Hematopoietic multipotent progenitor cell treated with erythropoietin and hydrocortisone succinate and interleukin-3 and kit ligand, for 8 days (in vitro differentiated cells): ENCODE data around the gene FAM168A.

Experiments used
- DNase-seq: peaks from one replicate; pipeline ENCODE4 v3.0.0-alpha.2; 2015

Gene FAM168A

DNA sequence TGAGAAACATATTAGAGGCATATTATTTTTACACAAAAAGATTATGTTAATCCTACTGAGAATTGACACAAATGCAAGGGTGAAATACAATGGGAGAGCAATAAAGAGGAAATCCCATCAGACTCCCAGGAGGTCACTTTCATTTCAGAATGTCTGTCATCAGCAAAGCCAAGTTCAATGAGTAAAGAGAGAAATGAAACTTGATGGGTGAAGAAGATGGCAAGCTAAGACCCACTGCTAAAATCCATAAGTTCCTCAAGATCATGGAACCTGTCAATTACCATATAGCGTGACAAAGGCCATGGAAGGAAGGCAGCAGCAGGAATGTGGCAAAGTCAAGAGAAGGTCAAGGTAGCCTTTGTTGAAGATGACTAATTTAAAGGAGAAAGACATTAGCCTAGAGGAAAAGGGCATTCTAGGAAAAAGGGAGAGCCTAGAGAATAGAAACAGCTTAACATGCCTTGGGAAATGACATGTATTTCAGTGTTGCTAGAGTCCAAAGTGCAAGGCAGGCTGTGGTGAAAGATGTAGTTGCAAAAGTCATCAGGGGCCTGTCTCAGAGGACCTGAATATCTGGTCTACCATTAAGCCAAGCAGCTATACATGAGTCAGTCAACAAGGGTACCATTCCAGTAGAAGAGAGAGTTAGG is 43.1 kb downstream of the FAM168A start:
- DNase-seq, result no peak

DNA sequence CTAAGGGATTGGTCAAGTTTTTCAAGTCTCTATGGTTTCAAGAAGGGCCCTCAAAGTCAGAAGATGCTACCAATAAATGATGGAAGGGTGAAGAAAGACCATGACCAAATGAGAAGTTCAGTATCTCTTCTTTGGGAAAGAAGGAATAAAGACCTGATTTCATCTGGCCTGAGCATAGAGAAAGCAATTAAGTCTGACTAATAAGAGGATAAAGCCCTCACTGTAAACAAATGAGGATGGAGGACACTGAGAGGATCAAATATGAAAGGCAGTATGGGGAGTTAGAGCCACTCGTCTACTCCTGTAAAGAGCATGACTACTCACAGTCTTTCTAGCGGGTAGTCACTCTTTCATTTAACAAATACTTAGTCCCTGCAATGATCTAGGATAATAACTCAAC is 44.6 kb downstream of the FAM168A start:
- no peak for DNase-seq

DNA sequence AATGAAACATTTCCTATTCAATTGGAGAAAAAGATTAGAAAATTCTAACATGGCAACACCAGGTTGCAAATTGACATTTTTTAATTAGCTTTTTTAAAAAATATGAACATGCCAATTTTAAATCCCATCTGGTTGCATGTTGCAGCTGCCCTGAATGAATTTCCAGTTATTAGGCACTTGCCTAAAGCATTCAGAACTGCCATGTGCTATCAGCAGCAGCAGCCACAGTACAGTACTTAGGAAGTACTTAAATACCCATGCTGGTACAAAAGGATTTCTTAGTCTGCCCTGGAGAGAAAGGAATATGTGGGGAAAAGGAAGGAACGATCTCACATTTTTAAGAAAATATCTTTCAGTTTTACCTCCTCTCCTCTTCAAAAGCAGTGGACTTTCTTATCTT is 46.2 kb downstream of the FAM168A start:
- no peak for DNase-seq

GRCh38 chr11:73549376-73549775 is 48.5 kb downstream of the FAM168A start:
- DNase-seq, result no peak

DNA sequence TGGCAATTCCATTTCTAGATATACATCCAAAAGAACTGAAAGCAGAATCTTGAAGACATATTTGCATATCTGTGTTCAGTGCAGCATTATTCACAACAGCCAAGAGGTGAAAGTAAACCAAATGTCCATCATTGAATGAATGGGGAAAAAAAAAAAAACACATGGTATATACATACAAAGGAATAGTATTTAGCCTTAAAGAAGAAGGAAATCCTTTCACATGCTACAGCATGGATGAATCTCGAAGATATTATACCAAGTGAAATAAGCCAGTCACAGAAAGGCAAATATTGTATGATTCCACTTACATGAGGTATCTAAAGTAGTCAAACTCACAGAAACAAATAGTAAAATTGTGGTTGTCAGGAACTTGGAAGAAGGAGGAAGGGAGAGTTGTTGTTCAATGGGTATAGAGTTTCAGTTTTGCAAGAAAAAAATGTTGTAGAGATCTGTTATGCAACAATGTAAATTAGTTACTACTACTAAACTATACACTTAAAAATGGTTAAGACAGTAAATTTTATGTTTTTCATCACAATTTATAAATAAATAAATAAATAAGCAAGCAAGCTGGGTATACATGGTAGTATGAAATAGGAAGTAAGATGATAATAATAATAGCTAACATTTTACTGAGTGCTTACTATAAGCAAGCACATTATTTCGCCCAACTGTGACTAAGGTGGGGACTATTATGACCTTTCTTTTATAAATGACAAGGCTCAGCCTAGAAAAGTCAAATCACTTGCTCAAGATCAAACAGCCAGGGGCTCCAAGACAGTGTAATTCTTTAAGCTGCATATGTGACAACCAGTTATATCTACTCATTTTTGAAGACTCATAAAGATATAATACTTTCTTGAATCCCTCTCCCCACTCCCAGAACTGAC is 50.0 kb downstream of the FAM168A start:
- no peak for DNase-seq

- DNase-seq, result no peak
These were observed 55.7 kb downstream of the FAM168A start for GRCh38 chr11:73542175-73542574.

DNA sequence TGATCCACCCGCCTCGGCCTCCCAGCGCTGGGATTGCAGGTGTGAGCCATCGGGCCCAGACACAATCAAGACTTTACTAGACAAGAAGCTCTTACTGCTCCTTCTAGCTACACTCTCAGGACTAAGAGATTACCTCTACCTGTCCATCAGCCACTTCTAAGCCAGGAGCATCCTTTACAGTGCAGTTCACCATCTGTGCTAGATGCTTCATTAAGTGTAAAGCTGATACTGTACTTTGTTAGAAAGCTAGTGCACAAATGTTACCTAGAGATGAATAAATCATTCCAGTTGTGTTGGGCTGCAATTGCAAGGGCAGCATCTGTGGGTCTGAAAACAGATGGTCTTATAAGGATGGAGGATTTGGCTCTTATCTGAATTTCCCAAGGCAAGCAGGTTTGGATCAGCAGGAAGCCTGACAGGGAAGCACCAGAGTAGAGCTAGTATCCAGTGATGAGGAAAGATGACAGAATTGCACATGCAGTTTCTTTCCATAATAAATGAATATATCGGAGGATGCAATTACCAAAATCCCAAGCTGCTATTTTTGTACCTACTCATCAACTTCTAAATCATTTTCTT is 58.3 kb downstream of the FAM168A start:
- no peak for DNase-seq

- DNase-seq, result peak; percentile 17
These were observed 59.5 kb downstream of the FAM168A start for GRCh38 chr11:73538381-73538872.

- DNase-seq, result no peak
These were observed 59.9 kb downstream of the FAM168A start for GRCh38 chr11:73537969-73538368.

DNA sequence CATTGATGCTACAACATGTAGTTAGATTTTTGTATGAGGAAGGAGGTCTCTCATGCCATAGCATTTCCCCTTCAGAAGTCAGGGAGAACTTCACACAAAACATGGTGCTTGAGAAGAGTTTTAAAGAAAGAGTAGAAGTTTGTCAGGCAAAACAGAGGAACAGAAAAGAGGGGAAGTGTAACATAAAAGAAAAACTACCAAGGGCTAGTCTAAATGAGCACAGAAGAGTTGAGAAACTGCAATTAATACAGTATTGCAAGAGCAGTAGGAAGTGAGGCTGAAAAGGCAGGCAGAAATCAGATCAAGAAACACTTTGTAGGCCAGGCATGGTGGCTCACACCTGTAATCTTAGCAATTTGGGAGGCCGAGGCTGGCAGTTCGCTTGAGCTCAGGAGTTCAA is 61.0 kb downstream of the FAM168A start:
- no peak for DNase-seq

GRCh38 chr11:73532310-73532709 is 65.6 kb downstream of the FAM168A start:
- DNase-seq, result no peak

DNA sequence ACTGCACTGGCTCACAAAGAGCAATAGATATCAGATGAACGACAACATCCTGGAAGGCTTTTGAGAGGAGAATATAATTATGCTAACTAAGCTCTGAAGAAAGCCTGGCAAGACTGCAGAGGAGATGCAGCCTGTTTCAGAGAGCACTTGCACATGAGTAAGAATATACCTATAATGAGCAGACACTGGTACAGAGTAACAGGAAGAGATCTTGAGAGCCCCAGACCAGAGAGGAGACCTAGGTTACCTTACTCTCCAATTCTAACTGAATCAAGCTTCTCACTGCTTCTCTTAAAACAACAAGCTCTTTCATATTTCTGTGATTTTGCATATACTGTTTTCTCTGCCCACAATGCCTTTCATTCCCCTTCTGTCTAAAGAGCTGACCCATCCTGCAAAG is 66.5 kb downstream of the FAM168A start:
- DNase-seq, result no peak

GRCh38 chr11:73530109-73530508 is 67.8 kb downstream of the FAM168A start:
- DNase-seq, result peak; percentile 21

DNA sequence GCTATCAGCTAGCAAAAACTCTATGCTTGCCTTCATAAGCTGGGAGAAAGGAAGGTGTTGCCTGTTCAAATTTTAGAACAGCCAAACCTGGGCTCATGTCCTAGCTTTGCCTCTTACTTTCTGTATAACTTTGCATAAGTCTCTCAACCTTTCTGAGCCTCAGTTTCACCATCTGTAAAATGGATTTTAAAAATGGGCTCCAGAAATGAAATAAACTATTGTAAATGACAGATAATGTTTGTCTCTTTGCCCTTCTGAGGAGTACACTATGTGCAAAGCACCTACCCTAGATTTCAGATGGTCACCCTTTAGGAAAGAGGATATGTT is 68.7 kb downstream of the FAM168A start:
- DNase-seq, result no peak

DNA sequence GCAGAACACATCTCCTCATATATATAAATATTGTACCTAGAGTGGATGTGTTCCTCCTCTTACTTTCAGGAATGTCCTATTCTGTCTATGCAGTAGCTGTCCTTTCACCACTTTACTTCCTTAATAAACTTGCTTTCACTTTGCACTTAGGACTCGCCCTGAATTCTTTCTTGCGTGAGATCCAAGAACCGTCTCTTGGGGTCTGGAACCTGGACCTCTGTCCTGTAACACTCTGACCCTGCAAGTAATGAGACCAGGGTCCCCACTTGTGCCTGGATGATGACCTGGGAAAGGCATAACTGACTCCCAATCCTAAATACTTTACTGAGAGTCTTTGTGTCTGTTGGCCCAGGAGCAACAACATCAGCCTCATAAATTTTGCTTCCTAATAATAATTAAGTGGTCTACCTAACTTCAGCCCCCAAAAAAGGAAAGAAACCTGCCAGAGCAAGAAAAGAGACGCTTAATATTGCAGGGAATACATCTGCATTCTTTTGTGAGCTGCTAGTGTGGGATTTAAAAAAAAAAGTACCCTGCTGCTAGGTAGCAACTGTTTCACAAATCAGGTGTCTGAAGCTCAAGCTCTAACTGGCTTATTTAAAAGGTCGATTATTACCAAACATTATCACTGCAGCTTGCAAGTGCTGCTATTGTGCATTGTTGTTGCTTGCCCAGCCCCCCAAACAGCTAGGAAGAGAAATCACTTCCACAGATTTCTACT is 69.3 kb downstream of the FAM168A start:
- DNase-seq, result no peak

DNA sequence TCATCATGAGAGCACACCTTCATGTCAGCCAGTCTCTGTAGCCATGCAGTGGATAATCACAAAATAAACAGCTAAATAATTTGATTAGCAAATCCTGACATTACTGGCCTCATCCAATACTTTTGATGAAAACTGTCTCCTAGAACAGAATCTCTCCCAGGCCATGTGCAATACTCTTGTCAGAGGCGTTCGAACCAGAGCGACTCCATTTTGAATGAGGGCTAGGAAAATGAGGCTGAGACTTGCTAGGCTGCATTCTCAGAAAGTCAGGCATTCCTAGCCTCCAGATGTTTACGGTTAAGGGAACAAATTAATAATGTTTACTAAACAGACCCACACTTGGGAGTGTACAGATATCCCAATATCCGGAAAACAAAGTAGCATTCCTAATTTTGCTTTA is 69.9 kb downstream of the FAM168A start:
- no peak for DNase-seq

DNA sequence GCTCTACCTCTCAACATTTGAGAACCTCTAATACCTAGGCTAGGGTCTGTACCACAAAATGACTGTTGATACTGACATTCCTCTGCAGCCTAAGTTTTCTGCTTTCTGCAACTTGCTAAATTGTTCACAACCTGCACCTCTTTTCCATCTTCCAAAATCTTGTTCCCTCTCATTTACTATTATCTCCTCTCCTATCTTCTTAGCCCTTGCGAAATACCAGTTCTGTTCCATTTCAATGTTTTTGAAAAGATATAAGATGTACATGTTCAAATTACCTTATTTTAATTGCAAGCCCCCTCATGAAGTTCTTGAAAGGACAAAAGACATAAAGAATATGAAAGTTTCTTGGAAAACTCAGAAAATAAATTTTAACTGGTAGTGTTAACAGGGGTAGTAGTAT is 72.3 kb downstream of the FAM168A start:
- DNase-seq, result no peak

GRCh38 chr11:73524774-73525173 is 73.1 kb downstream of the FAM168A start:
- no peak for DNase-seq

DNA sequence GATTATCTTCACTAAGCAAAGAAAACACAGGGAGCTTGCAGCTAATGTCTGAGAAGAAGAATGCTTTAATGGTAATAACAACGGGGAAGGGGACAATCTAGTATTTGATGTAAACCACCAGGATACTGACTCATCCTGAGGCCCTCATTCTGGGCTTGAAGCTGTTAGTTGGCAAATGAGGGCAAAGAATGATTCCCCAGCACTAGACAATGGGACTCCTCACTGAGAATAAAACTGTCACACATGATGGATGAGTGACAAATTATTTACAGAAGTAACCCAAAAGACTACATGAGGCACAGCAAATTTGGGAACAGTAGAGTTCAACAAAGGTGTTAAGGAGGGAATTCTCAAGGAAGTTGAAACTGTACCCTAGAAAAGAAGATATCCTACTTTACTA is 76.3 kb downstream of the FAM168A start:
- DNase-seq, result no peak

GRCh38 chr11:73520353-73521061 is 77.4 kb downstream of the FAM168A start:
- DNase-seq, result no peak

DNA sequence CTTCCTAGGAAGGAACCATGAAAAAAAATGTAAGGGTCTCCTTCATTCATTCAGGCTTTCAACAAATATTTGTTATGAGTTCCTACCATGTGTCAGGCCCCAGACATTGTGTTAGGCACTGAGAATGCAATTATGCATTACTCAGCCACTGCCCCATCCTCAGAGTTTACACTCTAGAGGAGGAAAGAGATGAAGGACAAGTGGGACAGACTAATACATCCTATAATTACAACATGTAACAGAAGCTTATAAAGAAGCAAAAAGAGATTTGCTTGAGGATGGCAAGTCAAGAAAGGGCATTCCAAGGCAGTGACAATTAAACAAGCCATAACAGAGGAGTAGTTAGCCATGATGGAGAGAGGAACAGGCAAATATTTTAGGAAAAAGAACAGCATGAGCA is 78.6 kb downstream of the FAM168A start:
- DNase-seq, result no peak

GRCh38 chr11:73518195-73518594 is 79.7 kb downstream of the FAM168A start:
- no peak for DNase-seq

GRCh38 chr11:73516080-73516479 is 81.8 kb downstream of the FAM168A start:
- DNase-seq, result no peak
